Ectodermal cell (in vitro differentiated cells): ENCODE results near the gene ATP2A1.

Experiments
- H3K27ac ChIP-seq: 2 replicates; pipeline ENCODE4 v1.7.0; 2013; ENCODE audit warnings: mild to moderate bottlenecking, low read depth, low read length; ENCODE audit not compliant: insufficient read depth, poor library complexity, severe bottlenecking
- H3K27me3 ChIP-seq: 2 replicates; pipeline ENCODE4 v1.7.0; 2013; ENCODE audit warnings: mild to moderate bottlenecking, low read length; ENCODE audit not compliant: insufficient read depth, control insufficient read depth, poor library complexity, severe bottlenecking
- H3K36me3 ChIP-seq: one replicate; pipeline ENCODE4 v1.7.0; 2013; ENCODE audit warnings: low read length; ENCODE audit not compliant: control insufficient read depth, insufficient read depth
- H3K4me1 ChIP-seq: one replicate; pipeline ENCODE4 v1.7.0; 2013; ENCODE audit warnings: low read length; ENCODE audit not compliant: control insufficient read depth, insufficient read depth
- H3K4me3 ChIP-seq: 2 replicates; pipeline ENCODE4 v1.7.0; 2013; ENCODE audit warnings: low read depth, low read length, control low read depth; ENCODE audit not compliant: insufficient read depth
- H3K9me3 ChIP-seq: 2 replicates; pipeline ENCODE4 v1.7.0; 2013; ENCODE audit warnings: mild to moderate bottlenecking, low read length, moderate library complexity; ENCODE audit not compliant: control insufficient read depth
- WGBS, 2 experiments: methylation state at CpG; one replicate each; pipeline ENCODE4 v1.1.7; 2013; ENCODE audit warnings: missing lambda C conversion rate in 2 of 2; 5-methylcytosine and 5-hydroxymethylcytosine counted together

The ATP2A1 gene

DNA sequence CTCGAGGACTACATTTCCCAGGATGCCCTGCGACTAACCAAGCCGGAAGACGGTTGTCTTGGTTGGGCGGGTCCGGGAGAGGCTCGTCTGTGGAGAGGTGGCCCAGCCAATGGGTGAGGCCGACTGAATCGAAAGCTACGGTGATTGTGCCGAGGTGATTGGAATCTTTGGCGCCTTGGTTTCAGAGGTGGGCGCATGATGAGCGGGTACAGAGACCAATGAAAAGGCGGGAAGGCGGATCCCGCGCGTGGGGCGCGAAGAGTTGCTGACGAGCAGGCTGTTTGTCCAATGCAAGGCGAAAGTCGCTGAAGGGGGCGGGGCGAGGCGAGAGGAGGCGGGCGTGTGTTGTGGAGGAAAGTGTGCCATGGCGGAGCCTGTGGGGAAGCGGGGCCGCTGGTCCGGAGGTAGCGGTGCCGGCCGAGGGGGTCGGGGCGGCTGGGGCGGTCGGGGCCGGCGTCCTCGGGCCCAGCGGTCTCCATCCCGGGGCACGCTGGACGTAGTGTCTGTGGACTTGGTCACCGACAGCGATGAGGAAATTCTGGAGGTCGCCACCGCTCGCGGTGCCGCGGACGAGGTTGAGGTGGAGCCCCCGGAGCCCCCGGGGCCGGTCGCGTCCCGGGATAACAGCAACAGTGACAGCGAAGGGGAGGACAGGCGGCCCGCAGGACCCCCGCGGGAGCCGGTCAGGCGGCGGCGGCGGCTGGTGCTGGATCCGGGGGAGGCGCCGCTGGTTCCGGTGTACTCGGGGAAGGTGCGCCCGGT lies 72.5 kb downstream of the ATP2A1 start, which contains the start of gene NFATC2IP:
NFATC2IP (plus strand) TSS at position 290 of the 762 bp plus-strand sequence; CDS start at position 365, 75 bp downstream.
- H3K9me3 ChIP-seq = no peaks in the 10 kb centered on the region
- peak within 1 kb of the TSS; percentile 98 for H3K4me3 ChIP-seq
- peaks cover 14% of the 10 kb centered on the region for H3K36me3 ChIP-seq
- no peaks in the 10 kb centered on the region for H3K27me3 ChIP-seq
- 1% methylated on average over 79 of the region's 79 CpGs for WGBS, 2 experiments
- peaks cover 4% of the 10 kb centered on the region for H3K4me1 ChIP-seq
- H3K27ac ChIP-seq = peak within 1 kb of the TSS; percentile 53

- Histone ChIP-seq H3K27me3 (no peaks in the 10 kb centered on the region), H3K9me3 (no peaks in the 10 kb centered on the region), H3K27ac (no peak overlapping the region), H3K4me3 (peak overlapping the region; percentile 98), H3K4me1 (peaks cover 4% of the 10 kb centered on the region), H3K36me3 (peaks cover 21% of the 10 kb centered on the region)
- WGBS, 2 experiments = 2% methylated on average over 17 of the region's 17 CpGs
Measured at GRCh38 chr16:28951410-28951943, 73.2 kb downstream of the ATP2A1 start.
